Measurements from ENCODE around the gene CD2AP. TPM values are rescaled to one million over a fixed set of nuclear protein-coding genes. Genes with fewer than 3 reads are reported as not detected.
"Not testable (repeated sequence)": the region's sequence is repeated elsewhere in the genome, so short reads cannot be mapped to it uniquely, and the experiment has no call there.

Gene CD2AP
- total and polyA plus RNA-seq, 7 experiments from 2014 or later, result 7.6 to 37.0 (median 25.8) TPM

GRCh38 chr6:47437592-47437991, 40.0 kb upstream of the CD2AP start:
- H3K9me3 Mint-ChIP-seq, result peaks cover 0 to 8% (median 0%) of the 10 kb centered on the region in 11 donors
- peaks cover 0 to 24% (median 5%) of the 10 kb centered on the region in 5 donors for H3K27me3 Mint-ChIP-seq
- intact Hi-C loops (cut with micrococcal nuclease), result no loop called here
- Histone ChIP-seq H3K9me3 (ENCODE audit: control insufficient read depth in 2 of 3, low read length in 3 of 3) (no peaks in the 10 kb centered on the region), H3K27ac (ENCODE audit: low read depth, low read length) (no peak overlapping the region), H3K27me3 (ENCODE audit: control insufficient read depth in 2 of 2, insufficient read depth in 2 of 2, low read length in 2 of 2) (no peaks in the 10 kb centered on the region), H3K4me1 (ENCODE audit: control insufficient read depth in 2 of 2, insufficient read depth in 2 of 2, low read length in 2 of 2) (no peaks in the 10 kb centered on the region), H3K4me3 (ENCODE audit: low read length) (no peak overlapping the region), H3K36me3 (ENCODE audit: control insufficient read depth in 2 of 3, insufficient read depth in 3 of 3, low read length in 3 of 3) (no peaks in the 10 kb centered on the region)
- H3K4me1 Mint-ChIP-seq, result peaks cover 0 to 3% (median 0%) of the 10 kb centered on the region in 7 donors
- peak; percentile 53 for ATAC-seq
- DNase-seq, result no peak
- no peak overlapping the region for H3K4me3 Mint-ChIP-seq
- ChIA-PET CTCF (no interaction called here), POLR2A (no interaction called here)
- H3K36me3 Mint-ChIP-seq, result peaks cover 0 to 6% (median 0%) of the 10 kb centered on the region in 5 donors
- H3K27ac Mint-ChIP-seq, result no peak overlapping the region

- peaks cover 0 to 6% (median 0%) of the 10 kb centered on the region in 5 donors for H3K36me3 Mint-ChIP-seq
- POLR2A ChIA-PET, result no interaction called here
These were observed 38.9 kb upstream of the CD2AP start for GRCh38 chr6:47438481-47439347.

DNA sequence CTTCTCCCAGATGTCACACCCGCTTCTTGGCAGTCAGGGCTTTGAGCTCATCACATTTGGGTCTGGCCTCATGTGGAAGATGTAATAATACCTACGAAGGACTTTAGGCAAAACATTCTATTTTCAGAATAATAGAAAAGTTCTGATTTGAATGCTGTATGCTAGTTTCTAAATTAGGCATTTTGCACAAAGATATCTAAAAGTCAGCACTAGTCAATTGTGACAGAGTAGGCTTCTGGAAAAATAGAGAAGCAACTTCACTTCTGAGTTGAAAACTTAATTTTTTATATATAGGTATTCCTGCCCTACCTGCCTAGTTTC, 38.3 kb upstream of the CD2AP start:
- Histone ChIP-seq H3K4me3 (ENCODE audit: low read length) (no peak overlapping the region), H3K4me1 (ENCODE audit: control insufficient read depth in 2 of 2, insufficient read depth in 2 of 2, low read length in 2 of 2) (no peaks in the 10 kb centered on the region), H3K27me3 (ENCODE audit: control insufficient read depth in 2 of 2, insufficient read depth in 2 of 2, low read length in 2 of 2) (no peaks in the 10 kb centered on the region), H3K27ac (ENCODE audit: low read depth, low read length) (no peak overlapping the region), H3K9me3 (ENCODE audit: control insufficient read depth in 2 of 3, low read length in 3 of 3) (no peaks in the 10 kb centered on the region), H3K36me3 (ENCODE audit: control insufficient read depth in 2 of 3, insufficient read depth in 3 of 3, low read length in 3 of 3) (no peaks in the 10 kb centered on the region)
- H3K27me3 Mint-ChIP-seq, result peaks cover 0 to 17% (median 0%) of the 10 kb centered on the region in 5 donors
- peaks cover 0 to 6% (median 0%) of the 10 kb centered on the region in 5 donors for H3K36me3 Mint-ChIP-seq
- no peak for ATAC-seq
- POLR2A ChIA-PET, result no interaction called here
- intact Hi-C loops (cut with micrococcal nuclease), result no loop called here
- CTCF ChIA-PET, result no interaction called here
- no peak overlapping the region for H3K4me3 Mint-ChIP-seq
- no peak overlapping the region for H3K27ac Mint-ChIP-seq
- peaks cover 0 to 8% (median 0%) of the 10 kb centered on the region in 11 donors for H3K9me3 Mint-ChIP-seq
- no peak for DNase-seq
- H3K4me1 Mint-ChIP-seq, result peaks cover 0 to 3% (median 0%) of the 10 kb centered on the region in 7 donors

More at GRCh38 chr6:47438481-47439347, 38.9 kb upstream of the CD2AP start:
- intact Hi-C loops (cut with micrococcal nuclease), result no loop called here
- Mint-ChIP-seq H3K4me1 (peaks cover 0 to 3% (median 0%) of the 10 kb centered on the region in 7 donors), H3K27ac (no peak overlapping the region), H3K27me3 (peaks cover 0 to 17% (median 1%) of the 10 kb centered on the region in 5 donors), H3K9me3 (peaks cover 0 to 8% (median 0%) of the 10 kb centered on the region in 11 donors), H3K4me3 (no peak overlapping the region)
- H3K27me3 ChIP-seq (ENCODE audit: control insufficient read depth in 2 of 2, insufficient read depth in 2 of 2, low read length in 2 of 2), result no peaks in the 10 kb centered on the region
- H3K36me3 ChIP-seq (ENCODE audit: control insufficient read depth in 2 of 3, insufficient read depth in 3 of 3, low read length in 3 of 3), result no peaks in the 10 kb centered on the region
- CTCF ChIA-PET, result no interaction called here
- peak; percentile 54 for ATAC-seq
- no peak overlapping the region for H3K27ac ChIP-seq (ENCODE audit: low read depth, low read length)
- DNase-seq, result no peak
- no peak overlapping the region for H3K4me3 ChIP-seq (ENCODE audit: low read length)
- no peaks in the 10 kb centered on the region for H3K4me1 ChIP-seq (ENCODE audit: control insufficient read depth in 2 of 2, insufficient read depth in 2 of 2, low read length in 2 of 2)
- H3K9me3 ChIP-seq (ENCODE audit: control insufficient read depth in 2 of 3, low read length in 3 of 3), result no peaks in the 10 kb centered on the region

DNA sequence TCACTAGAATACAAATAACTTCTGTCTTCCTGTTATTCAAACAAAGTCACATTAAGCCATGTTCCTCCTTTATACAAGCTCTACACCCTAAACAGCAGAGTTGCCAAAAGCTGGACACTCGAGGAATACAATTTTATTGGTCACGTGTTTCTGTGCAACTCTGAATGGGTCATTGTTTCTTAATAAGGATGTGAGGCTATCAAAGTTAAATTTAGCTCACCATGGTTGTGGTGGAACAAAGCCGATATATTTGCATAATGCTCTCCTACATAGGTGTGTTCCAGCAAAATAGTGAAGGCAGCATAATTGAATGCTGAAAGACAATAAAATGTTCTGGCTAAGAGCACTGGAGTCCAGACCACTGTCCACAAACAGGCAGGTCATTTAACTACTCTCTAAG, 36.9 kb upstream of the CD2AP start:
- no peak overlapping the region for H3K27ac Mint-ChIP-seq
- Histone ChIP-seq H3K27me3 (ENCODE audit: control insufficient read depth in 2 of 2, insufficient read depth in 2 of 2, low read length in 2 of 2) (no peaks in the 10 kb centered on the region), H3K4me3 (ENCODE audit: low read length) (no peak overlapping the region), H3K4me1 (ENCODE audit: control insufficient read depth in 2 of 2, insufficient read depth in 2 of 2, low read length in 2 of 2) (no peaks in the 10 kb centered on the region), H3K9me3 (ENCODE audit: control insufficient read depth in 2 of 3, low read length in 3 of 3) (no peaks in the 10 kb centered on the region), H3K27ac (ENCODE audit: low read depth, low read length) (no peak overlapping the region), H3K36me3 (ENCODE audit: control insufficient read depth in 2 of 3, insufficient read depth in 3 of 3, low read length in 3 of 3) (no peaks in the 10 kb centered on the region)
- ChIA-PET CTCF (no interaction called here), POLR2A (no interaction called here)
- intact Hi-C loops (cut with micrococcal nuclease), result no loop called here
- H3K4me1 Mint-ChIP-seq, result peaks cover 0 to 3% (median 0%) of the 10 kb centered on the region in 7 donors
- H3K36me3 Mint-ChIP-seq, result no peaks in the 10 kb centered on the region
- no peak for ATAC-seq
- DNase-seq, result no peak
- peaks cover 0 to 2% (median 0%) of the 10 kb centered on the region in 11 donors for H3K9me3 Mint-ChIP-seq
- no peak overlapping the region for H3K4me3 Mint-ChIP-seq
- peaks cover 0 to 17% (median 0%) of the 10 kb centered on the region in 5 donors for H3K27me3 Mint-ChIP-seq

GRCh38 chr6:47444964-47445363, 32.6 kb upstream of the CD2AP start:
- H3K27ac ChIP-seq (ENCODE audit: low read depth, low read length); intact Hi-C loops (cut with micrococcal nuclease); CTCF ChIA-PET; H3K4me3 ChIP-seq (ENCODE audit: low read length); ATAC-seq; H3K36me3 ChIP-seq (ENCODE audit: control insufficient read depth in 2 of 3, insufficient read depth in 3 of 3, low read length in 3 of 3); H3K4me1 ChIP-seq (ENCODE audit: control insufficient read depth in 2 of 2, insufficient read depth in 2 of 2, low read length in 2 of 2); DNase-seq; POLR2A ChIA-PET; H3K27me3 Mint-ChIP-seq; H3K27me3 ChIP-seq (ENCODE audit: control insufficient read depth in 2 of 2, insufficient read depth in 2 of 2, low read length in 2 of 2); H3K9me3 ChIP-seq (ENCODE audit: control insufficient read depth in 2 of 3, low read length in 3 of 3); H3K9me3 Mint-ChIP-seq; H3K4me3 Mint-ChIP-seq; H3K36me3 Mint-ChIP-seq; H3K27ac Mint-ChIP-seq: not testable (repeated sequence)
- H3K4me1 Mint-ChIP-seq, result peaks cover 6 to 14% (median 10%) of the 10 kb centered on the region in 7 donors

DNA sequence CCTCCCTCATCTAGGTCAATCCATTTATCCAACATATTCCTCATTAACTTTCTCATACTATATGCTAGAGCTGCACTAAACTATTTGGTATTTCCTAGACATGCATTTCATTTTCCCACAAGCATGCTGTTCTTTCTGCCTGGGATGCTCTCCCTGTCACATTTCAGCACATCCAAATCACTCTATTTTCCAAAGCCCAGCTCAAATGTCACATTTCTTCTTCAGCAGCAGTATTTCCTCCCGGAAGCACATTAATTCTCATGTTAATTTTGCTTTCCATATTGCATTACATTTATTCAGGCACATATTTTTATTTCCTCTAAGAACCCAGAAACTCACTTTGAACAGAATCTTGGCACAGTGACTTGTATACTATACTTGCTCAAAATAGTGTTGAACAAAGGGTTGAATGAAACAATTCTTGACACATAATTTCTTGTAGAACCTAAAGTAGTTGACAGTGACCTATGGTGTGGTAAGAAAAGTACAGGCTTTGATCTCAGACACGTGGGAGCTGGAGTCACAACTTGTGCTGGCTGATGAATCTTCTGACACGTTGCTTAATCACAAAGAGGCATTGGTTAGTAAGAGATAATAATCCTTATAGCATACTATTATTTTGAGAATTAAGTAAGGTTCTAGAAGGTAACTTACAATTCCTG, 30.8 kb upstream of the CD2AP start:
- no peak overlapping the region for H3K4me3 ChIP-seq (ENCODE audit: low read length)
- intact Hi-C loops (cut with micrococcal nuclease), result no loop called here
- Mint-ChIP-seq H3K4me1 (peaks cover 4 to 14% (median 10%) of the 10 kb centered on the region in 7 donors), H3K9me3 (peaks cover 0 to 2% (median 0%) of the 10 kb centered on the region in 11 donors), H3K27me3 (no peaks in the 10 kb centered on the region), H3K36me3 (peaks cover 0 to 6% (median 0%) of the 10 kb centered on the region in 5 donors), H3K27ac (no peak overlapping the region), H3K4me3 (no peak overlapping the region)
- H3K4me1 ChIP-seq (ENCODE audit: control insufficient read depth in 2 of 2, insufficient read depth in 2 of 2, low read length in 2 of 2), result no peaks in the 10 kb centered on the region
- H3K9me3 ChIP-seq (ENCODE audit: control insufficient read depth in 2 of 3, low read length in 3 of 3), result no peaks in the 10 kb centered on the region
- ATAC-seq (no peak), DNase-seq (peak in 4 of 9 donors; percentile 4 to 12 (median 6))
- no peak overlapping the region for H3K27ac ChIP-seq (ENCODE audit: low read depth, low read length)
- no peaks in the 10 kb centered on the region for H3K36me3 ChIP-seq (ENCODE audit: control insufficient read depth in 2 of 3, insufficient read depth in 3 of 3, low read length in 3 of 3)
- ChIA-PET CTCF (no interaction called here), POLR2A (interaction anchor here (0.7 kb wide), 1 partner anchor 15 kb away, joined by 3 read pairs; no protein-coding TSS in a partner anchor)
- H3K27me3 ChIP-seq (ENCODE audit: control insufficient read depth in 2 of 2, insufficient read depth in 2 of 2, low read length in 2 of 2), result no peaks in the 10 kb centered on the region

All from naive thymus-derived CD4-positive, alpha-beta T cell (primary cell).